Epidermal melanocyte (primary cell): ENCODE data around the gene AGRN.
"Not testable (repeated sequence)": the region's sequence is repeated elsewhere in the genome, so short reads cannot be mapped to it uniquely, and the experiment has no call there.

Experiments
- DNase-seq: peaks from one replicate; pipeline ENCODE4 v3.0.0; 2011; ENCODE audit warnings: low spot score; ENCODE audit not compliant: insufficient read length

Gene AGRN

GRCh38 chr1:1000357-1001056 lies 19.4 kb upstream of the AGRN start:
- peak; percentile 94 for DNase-seq

GRCh38 chr1:1001057-1001783 lies 18.7 kb upstream of the AGRN start:
- DNase-seq: no peak

GRCh38 chr1:1003618-1004419 lies 16.1 kb upstream of the AGRN start:
- DNase-seq: no peak

- DNase-seq: no peak
Observed at GRCh38 chr1:1004420-1004779, 15.5 kb upstream of the AGRN start.

- DNase-seq: peak; percentile 67
Observed at GRCh38 chr1:1004780-1005697, 14.9 kb upstream of the AGRN start.

- no peak for DNase-seq
Observed at GRCh38 chr1:1005774-1006304, 14.1 kb upstream of the AGRN start.

- DNase-seq: no peak
Observed at GRCh38 chr1:1006305-1007159, 13.4 kb upstream of the AGRN start.

- DNase-seq: not testable (repeated sequence)
Observed at GRCh38 chr1:1010131-1010530, 9.8 kb upstream of the AGRN start.

GRCh38 chr1:1011396-1011949 lies 8.4 kb upstream of the AGRN start:
- DNase-seq: no peak

GRCh38 chr1:1012736-1013104 lies 7.2 kb upstream of the AGRN start:
- DNase-seq: not testable (repeated sequence)

GRCh38 chr1:1013105-1013921 lies 6.6 kb upstream of the AGRN start, which contains the start of gene ISG15:
TSS of gene ISG15 (plus strand) at chr1:1013497. CDS start at chr1:1013574, 77 bp downstream.
- DNase-seq: peak; percentile 77

GRCh38 chr1:1013922-1014648 lies 5.8 kb upstream of the AGRN start:
- DNase-seq: no peak

- DNase-seq: no peak
Observed at GRCh38 chr1:1014799-1015681, 4.9 kb upstream of the AGRN start.

- DNase-seq: not testable (repeated sequence)
Observed at GRCh38 chr1:1017397-1018320, 2.3 kb upstream of the AGRN start.

- not testable (repeated sequence) for DNase-seq
Observed at GRCh38 chr1:1018321-1018685, 1.6 kb upstream of the AGRN start.
